Gastroesophageal sphincter (tissue), 3 donors: ENCODE measurements around the gene CENPI.

Experiments used
- CTCF ChIP-seq, 4 experiments: fragments of 200-600 bp in 2 of 4; fragments of 450-650 bp in 2 of 4; sonication (generic) in 1 of 4; IDR thresholded peaks; one replicate each; pipeline ENCODE4 v1.5.1; 2017 to 2019; ENCODE audit warnings: antibody characterized with exemption in 4 of 4, mild to moderate bottlenecking in 2 of 4, moderate library complexity in 2 of 4
- EP300 ChIP-seq: sonication (generic); formaldehyde crosslinking; IDR thresholded peaks from one replicate; pipeline ENCODE4 v1.6.1; 2017; ENCODE audit warnings: antibody characterized with exemption, mild to moderate bottlenecking
- POLR2AphosphoS5 ChIP-seq: sonication (generic); formaldehyde crosslinking; IDR thresholded peaks from one replicate; pipeline ENCODE4 v1.6.1; 2017; ENCODE audit warnings: antibody characterized with exemption

GRCh38 chrX:101108284-101108683 is 10.3 kb downstream of the CENPI start:
- TF ChIP-seq CTCF (IDR thresholded peaks at IDR 0.05) (no peak), EP300 (no peak), POLR2AphosphoS5 (no peak)
